ENCODE results near the gene LPP. TPM values are rescaled to one million over a fixed set of nuclear protein-coding genes. Genes with fewer than 3 reads are reported as not detected.

LPP gene
- total and polyA plus RNA-seq, 2 of the 4 experiments (the other 2 are of a cell fraction): 16.0 to 130 TPM

- Histone ChIP-seq H2BK20ac (ENCODE audit: low read depth, low read length) (no peak overlapping the region), H3K18ac (ENCODE audit: low read depth, low read length) (no peak overlapping the region), H2AFZ (replicated peaks; ENCODE audit: low read length, poor library complexity) (no peak overlapping the region), H3K36me3 (ENCODE audit: control insufficient read depth, insufficient read depth, low read length) (peaks cover 11% of the 10 kb centered on the region), H3K4me1 (ENCODE audit: control insufficient read depth, insufficient read depth, low read length) (peaks cover 18% of the 10 kb centered on the region), H3K79me1 (ENCODE audit: low read depth in 1 of 2, low read length in 2 of 2) (peaks cover 53 to 94% of the 10 kb centered on the region in 2 experiments), H2AK9ac (replicated peaks; ENCODE audit: low read depth, low read length, poor library complexity) (no peak overlapping the region), H3K27ac (ENCODE audit: insufficient read depth, low read length) (no peak overlapping the region), H4K20me1 (ENCODE audit: insufficient read depth, low read length) (peaks cover 88% of the 10 kb centered on the region), H3K56ac (ENCODE audit: extremely low read depth, insufficient read depth, low read length) (no peak overlapping the region), H3K14ac (replicated peaks; ENCODE audit: low read depth, low read length) (no peak overlapping the region; the same call in 1 of the 2 replicates), H2BK15ac (ENCODE audit: low read depth, low read length) (no peak overlapping the region), H2BK5ac (ENCODE audit: low read depth, low read length, poor library complexity, severe bottlenecking) (no peak overlapping the region), H3K23ac (ENCODE audit: low read depth, low read length) (no peak overlapping the region), H4K91ac (ENCODE audit: insufficient read depth, low read depth, low read length) (no peak overlapping the region), H4K8ac (ENCODE audit: low read depth in 2 of 2, low read length in 2 of 2) (no peak overlapping the region), H2BK120ac (ENCODE audit: low read depth, low read length) (no peak overlapping the region), H4K5ac (ENCODE audit: low read depth, low read length) (no peak overlapping the region), H3K4me2 (ENCODE audit: low read depth, low read length) (no peak overlapping the region), H3K4me3 (ENCODE audit: insufficient read depth, low read depth, low read length) (no peak overlapping the region), H3K27me3 (ENCODE audit: control insufficient read depth, insufficient read depth, low read length) (no peaks in the 10 kb centered on the region), H3K9ac (ENCODE audit: low read depth, low read length) (no peak overlapping the region), H2AK5ac (ENCODE audit: low read depth, low read length) (no peak overlapping the region; the same call in 1 of the 2 replicates), H3K9me3 (ENCODE audit: control insufficient read depth, insufficient read depth, low read length) (no peaks in the 10 kb centered on the region), H3K9me1 (ENCODE audit: insufficient read depth, low read length) (peaks cover 36% of the 10 kb centered on the region), H3K4ac (ENCODE audit: low read depth, low read length) (no peak overlapping the region)
- intact Hi-C loops (cut with micrococcal nuclease): no loop called here
- BruUV-seq (replicated peaks): no TSS peak
- no peak for DNase-seq
- CTCF ChIA-PET: no interaction called here
- POLR2A ChIA-PET (ENCODE audit: unreplicated experiment): no interaction called here
- no peak for ATAC-seq (ENCODE audit: low read depth)
- WGBS, 2 experiments (ENCODE audit: extremely low coverage in 2 of 2, insufficient read length in 1 of 2): 80% methylated on average over 3 of the region's 9 CpGs; no CpG with 5 or more reads in 1 of the 2 experiments
- in situ Hi-C loops (cut with MboI; ENCODE audit: low sequenced_read_pairs): loop anchor here (10.0 kb wide), 1 partner anchor 430 kb away; the partner anchor contains the start of gene BCL6
- TF ChIP-seq RAD21 (IDR thresholded peaks at IDR 0.05; ENCODE audit: low read length) (no peak), CTCF (conservative IDR thresholded peaks at IDR 0.05; ENCODE audit: low read depth, low read length) (no peak), ELK1 (IDR thresholded peaks at IDR 0.05; ENCODE audit: borderline replicate concordance, low read depth, low read length) (no peak), SMC3 (IDR thresholded peaks at IDR 0.05; ENCODE audit: low read depth, low read length) (no peak), CHD1 (IDR thresholded peaks at IDR 0.05; ENCODE audit: low read depth, low read length) (no peak), USF2 (IDR thresholded peaks at IDR 0.05; ENCODE audit: low read depth, low read length) (no peak), RFX5 (IDR thresholded peaks at IDR 0.05; ENCODE audit: low read depth, low read length) (no peak)
- dilution Hi-C loops (cut with HindIII; ENCODE audit: low sequenced_read_pairs, unreplicated experiment): no loop called here
Measured at GRCh38 chr3:188174317-188175044, 20.5 kb downstream of the LPP start.
